Sigmoid colon (tissue), 4 donors: ENCODE results near the gene TRIM40.

Experiments used
- CTCF ChIP-seq, 4 experiments: fragments of 450-650 bp in 3 of 4; fragments of 200-600 bp in 1 of 4; IDR thresholded peaks; one replicate each; pipeline ENCODE4 v1.5.1; 2016 to 2019; ENCODE audit warnings: antibody characterized with exemption in 4 of 4, mild to moderate bottlenecking in 3 of 4, moderate library complexity in 2 of 4
- POLR2A ChIP-seq, 2 donors: fragments of 450-650 bp; IDR thresholded peaks; one replicate each; pipeline ENCODE4 v1.6.1; 2016; ENCODE audit warnings: antibody characterized with exemption in 2 of 2, mild to moderate bottlenecking in 2 of 2, moderate library complexity in 2 of 2
- POLR2AphosphoS5 ChIP-seq, 4 donors: sonication (generic); formaldehyde crosslinking; IDR thresholded peaks; one replicate each; pipeline ENCODE4 v1.6.1; 2017; ENCODE audit warnings: antibody characterized with exemption in 4 of 4

GRCh38 chr6:30113003-30113759 is 22.8 kb upstream of the TRIM40 start, which contains the start of gene TRIM31:
- TF ChIP-seq CTCF (IDR thresholded peaks at IDR 0.05): no peak
- TF ChIP-seq POLR2A (IDR thresholded peaks at IDR 0.05): peak in 1 of 2 donors; percentile 17
- TF ChIP-seq POLR2AphosphoS5 (IDR thresholded peaks at IDR 0.05): no peak
